GM10266 (cell line): ENCODE results near the gene HILPDA.
"Not testable (repeated sequence)": the region's sequence is repeated elsewhere in the genome, so short reads cannot be mapped to it uniquely, and the experiment has no call there.

ENCODE experiments used
- DNase-seq: peaks from one replicate; pipeline ENCODE4 v3.0.0; 2012; ENCODE audit errors: extremely low spot score
- TF ChIP-seq, protein P1 (sequence below): IDR thresholded peaks from 2 replicates; pipeline ENCODE4 v1.5.1; 2012; ENCODE audit warnings: mild to moderate bottlenecking, low read depth; ENCODE audit not compliant: control insufficient read depth, insufficient read depth; ENCODE audit errors: missing control alignments

HILPDA gene

DNA sequence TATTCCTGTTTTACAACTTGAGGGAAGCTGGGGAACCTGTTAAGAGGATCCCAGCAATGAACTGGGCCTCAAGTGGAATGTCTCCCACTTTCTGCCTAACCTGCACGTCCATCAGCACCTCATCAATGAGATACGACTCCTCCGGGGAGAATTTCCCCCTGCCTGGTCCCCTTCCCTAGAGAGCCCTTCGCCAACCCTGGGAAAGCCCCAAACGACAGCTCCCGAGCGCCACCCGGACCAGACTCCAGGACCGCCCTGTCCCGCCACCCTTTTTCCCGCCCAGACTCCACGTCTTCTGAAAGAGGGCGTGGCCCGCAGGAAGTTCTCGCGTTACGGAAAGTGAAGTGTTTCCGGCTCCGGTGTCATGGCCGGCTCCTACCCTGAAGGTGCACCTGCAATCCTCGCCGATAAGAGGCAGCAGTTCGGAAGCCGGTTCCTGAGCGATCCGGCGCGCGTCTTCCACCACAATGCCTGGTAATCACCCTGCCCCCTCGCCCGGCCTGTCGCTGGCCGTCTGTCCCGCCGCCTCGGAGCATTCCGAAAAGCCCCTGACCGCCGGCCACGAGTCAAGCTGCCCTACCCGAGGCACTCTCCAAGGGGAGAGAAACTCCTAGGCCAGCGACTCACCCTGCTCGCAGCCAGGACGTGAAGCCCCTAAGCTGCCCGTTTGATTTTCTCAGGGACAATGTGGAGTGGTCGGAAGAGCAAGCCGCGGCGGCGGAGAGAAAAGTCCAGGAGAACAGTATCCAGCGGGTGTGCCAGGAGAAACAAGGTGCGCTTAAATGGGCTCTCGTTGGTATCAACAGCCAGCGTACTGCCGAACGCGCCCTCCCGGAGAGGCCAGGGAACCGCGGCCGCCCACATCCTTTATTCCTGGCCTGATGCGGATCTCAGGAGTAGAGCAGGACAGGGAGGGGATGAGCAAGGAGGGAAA, 21.0 kb downstream of the HILPDA start, which contains the start of gene METTL2B:
TSS of gene METTL2B (plus strand) at position 347 of the 934 bp plus-strand sequence. CDS start at position 365, 18 bp downstream.
- DNase-seq, result peak; percentile 71
- TF ChIP-seq, protein P1, sequence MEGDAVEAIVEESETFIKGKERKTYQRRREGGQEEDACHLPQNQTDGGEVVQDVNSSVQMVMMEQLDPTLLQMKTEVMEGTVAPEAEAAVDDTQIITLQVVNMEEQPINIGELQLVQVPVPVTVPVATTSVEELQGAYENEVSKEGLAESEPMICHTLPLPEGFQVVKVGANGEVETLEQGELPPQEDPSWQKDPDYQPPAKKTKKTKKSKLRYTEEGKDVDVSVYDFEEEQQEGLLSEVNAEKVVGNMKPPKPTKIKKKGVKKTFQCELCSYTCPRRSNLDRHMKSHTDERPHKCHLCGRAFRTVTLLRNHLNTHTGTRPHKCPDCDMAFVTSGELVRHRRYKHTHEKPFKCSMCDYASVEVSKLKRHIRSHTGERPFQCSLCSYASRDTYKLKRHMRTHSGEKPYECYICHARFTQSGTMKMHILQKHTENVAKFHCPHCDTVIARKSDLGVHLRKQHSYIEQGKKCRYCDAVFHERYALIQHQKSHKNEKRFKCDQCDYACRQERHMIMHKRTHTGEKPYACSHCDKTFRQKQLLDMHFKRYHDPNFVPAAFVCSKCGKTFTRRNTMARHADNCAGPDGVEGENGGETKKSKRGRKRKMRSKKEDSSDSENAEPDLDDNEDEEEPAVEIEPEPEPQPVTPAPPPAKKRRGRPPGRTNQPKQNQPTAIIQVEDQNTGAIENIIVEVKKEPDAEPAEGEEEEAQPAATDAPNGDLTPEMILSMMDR, result peak; percentile 50

DNA sequence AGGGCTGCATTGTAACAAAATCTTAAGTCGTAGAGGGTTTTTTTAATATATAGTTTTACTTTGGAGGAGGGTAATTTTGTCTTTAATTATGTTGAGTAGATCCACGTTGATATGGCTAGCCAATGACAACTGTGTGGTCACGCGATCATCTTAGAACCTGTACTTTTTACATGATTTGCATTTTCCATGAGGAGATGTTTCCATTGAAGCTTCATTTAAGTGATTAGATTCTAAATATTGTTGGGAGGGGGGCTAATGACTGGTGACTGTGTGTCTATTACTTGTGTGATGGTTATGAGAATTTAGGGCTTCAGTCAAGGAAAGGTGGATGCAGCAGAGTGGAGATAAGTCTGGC, 21.6 kb downstream of the HILPDA start:
- not testable (repeated sequence) for DNase-seq

DNA sequence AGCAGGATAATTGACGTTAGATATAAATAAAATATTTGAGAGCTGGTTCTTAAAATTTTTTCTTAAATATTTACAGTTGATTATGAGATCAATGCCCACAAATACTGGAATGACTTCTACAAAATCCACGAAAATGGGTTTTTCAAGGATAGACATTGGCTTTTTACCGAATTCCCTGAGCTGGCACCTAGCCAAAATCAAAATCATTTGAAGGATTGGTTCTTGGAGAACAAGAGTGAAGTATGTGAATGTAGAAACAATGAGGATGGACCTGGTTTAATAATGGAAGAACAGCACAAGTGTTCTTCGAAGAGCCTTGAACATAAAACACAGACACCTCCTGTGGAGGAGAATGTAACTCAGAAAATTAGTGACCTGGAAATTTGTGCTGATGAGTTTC, 23.4 kb downstream of the HILPDA start:
- DNase-seq, result not testable (repeated sequence)

DNA sequence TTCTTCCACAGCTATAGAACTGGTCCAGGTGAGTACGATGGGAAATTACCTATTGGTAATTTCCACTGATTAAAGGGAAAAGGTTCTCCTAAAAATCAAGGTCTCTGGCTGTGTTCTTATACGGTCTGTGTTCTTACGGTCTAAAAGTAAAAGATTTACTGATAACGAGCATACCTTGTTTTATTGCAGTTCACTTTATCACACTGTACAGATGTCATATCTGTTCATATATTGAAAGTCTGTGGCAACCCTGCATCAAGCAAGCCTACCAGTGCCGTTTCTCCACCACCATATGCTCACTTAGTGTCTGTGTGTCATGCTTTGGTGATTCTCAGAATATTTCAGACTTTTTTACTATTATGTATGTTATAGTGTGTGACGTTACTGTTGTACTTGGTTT, 32.5 kb downstream of the HILPDA start:
- not testable (repeated sequence) for DNase-seq

DNA sequence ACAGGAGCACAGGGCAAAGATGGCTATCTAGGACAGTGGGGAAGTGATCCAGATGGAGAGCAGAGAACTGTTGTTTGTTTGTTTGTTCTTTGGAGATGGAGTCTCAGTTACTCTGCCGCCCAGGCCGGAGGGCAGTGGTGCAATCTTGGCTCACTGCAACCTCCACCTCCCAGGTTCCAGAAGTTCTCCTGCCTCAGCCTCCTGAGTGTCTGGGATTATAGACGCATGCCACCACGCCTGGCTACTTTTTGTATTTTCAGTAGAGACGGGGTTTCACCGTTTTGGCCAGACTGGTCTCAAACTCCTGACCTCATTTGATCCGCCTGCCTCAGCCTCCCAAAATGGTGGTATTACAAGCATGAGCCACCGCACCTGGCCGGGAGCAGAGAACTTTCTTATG, 41.7 kb downstream of the HILPDA start:
- DNase-seq, result no peak
- TF ChIP-seq, protein P1, result no peak

DNA sequence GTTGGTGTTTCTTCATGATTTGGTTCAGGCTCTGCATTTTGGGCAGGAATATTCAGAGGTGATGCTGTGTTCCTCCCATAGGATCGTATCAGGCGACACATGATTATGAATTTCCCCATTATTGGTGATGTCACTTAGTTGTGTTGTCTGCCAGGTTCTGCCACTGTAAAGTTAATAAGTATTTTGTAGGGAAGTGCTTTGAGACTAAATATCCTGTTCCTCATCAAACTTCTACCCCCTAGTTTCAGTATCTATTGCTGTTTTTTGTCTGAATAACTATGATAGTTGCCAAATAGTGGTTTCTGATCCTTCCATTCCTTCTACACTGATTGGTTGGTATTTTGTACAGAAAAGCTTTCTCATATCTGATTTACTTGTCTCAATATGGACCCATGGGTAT, 49.7 kb downstream of the HILPDA start:
- not testable (repeated sequence) for DNase-seq

DNA sequence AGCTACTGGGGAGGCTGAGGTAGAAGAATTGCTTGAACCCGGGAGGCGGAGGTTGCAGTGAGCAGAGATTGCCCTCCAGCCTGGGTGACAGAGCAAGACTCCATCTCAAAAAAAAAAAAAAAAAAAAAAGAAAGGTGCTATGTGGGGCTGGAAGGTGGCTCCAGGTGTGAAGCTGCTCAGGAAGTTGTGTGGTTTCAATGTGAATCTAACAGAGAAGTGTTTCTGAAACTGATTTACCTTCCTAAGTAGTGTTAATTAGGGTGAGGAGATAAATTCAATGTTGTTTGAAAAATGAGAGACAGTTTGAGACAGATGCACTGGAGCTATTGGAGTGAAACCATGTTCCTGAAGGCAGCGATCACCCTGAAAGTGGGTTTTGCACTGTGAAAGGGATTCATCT, 51.1 kb downstream of the HILPDA start:
- not testable (repeated sequence) for DNase-seq

DNA sequence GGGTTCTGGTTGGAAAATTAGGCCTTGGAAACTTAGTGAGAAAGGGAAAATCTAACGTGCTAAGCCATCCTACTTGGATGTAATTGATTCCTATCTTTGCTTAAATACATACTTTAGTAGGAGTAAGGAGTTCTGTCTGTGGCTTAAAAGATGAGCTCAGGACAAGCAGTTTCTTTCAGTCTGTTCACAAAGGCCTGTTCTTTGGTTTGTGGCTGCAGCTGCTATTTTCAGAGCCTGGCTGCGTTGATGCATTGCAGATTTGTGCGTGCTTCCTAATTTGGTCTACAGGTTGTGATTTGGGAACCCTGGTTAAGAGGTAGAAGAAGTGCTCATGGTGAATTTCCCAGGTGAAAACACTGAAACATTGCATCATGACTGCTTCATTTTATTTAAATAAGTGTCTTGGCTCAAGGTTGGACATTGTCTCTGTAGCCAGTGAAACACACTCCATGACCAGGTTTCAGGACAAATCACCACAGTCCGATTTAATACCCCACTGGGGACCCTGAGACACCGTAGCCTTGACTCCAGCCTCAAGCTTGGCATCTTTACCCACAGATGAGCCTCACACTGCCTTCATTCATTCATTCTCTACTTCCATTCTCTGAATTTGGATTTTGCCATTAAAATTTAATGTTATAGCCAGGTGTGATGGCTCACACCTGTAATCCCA, 51.8 kb downstream of the HILPDA start:
- not testable (repeated sequence) for DNase-seq
